ENCODE results near the gene LORICRIN.
"Not testable (repeated sequence)": the region's sequence is repeated elsewhere in the genome, so short reads cannot be mapped to it uniquely, and the experiment has no call there.

LORICRIN gene

GRCh38 chr1:153259387-153259786 is at the start of gene LORICRIN:
Gene LORICRIN (plus strand): TSS chr1:153259687. CDS start chr1:153260950, 1,263 bp downstream.
- DNase-seq = no peak

- no peak for DNase-seq
Observed at GRCh38 chr1:153210206-153210605, 49.3 kb upstream of the LORICRIN start.

- DNase-seq = no peak
Observed at GRCh38 chr1:153212201-153212600, 47.3 kb upstream of the LORICRIN start.

- DNase-seq = no peak
Observed at GRCh38 chr1:153213519-153213918, 46.0 kb upstream of the LORICRIN start.

- DNase-seq = no peak
Observed at GRCh38 chr1:153217212-153217611, 42.3 kb upstream of the LORICRIN start, which contains the start of gene PRR9. Gene PRR9 (plus strand): TSS chr1:153217584. CDS start chr1:153218145, 561 bp downstream.

GRCh38 chr1:153217744-153218416 is 41.6 kb upstream of the LORICRIN start:
- no peak for DNase-seq

GRCh38 chr1:153220606-153221303 is 38.7 kb upstream of the LORICRIN start:
- DNase-seq = no peak

- DNase-seq = peak; percentile 3
Observed at GRCh38 chr1:153223040-153223891, 36.2 kb upstream of the LORICRIN start.

- DNase-seq = no peak
Observed at GRCh38 chr1:153227810-153228209, 31.7 kb upstream of the LORICRIN start.

GRCh38 chr1:153228491-153228890 is 31.0 kb upstream of the LORICRIN start:
- DNase-seq = no peak

- not testable (repeated sequence) for DNase-seq
Observed at GRCh38 chr1:153229076-153229829, 30.2 kb upstream of the LORICRIN start.

- DNase-seq = no peak
Observed at GRCh38 chr1:153231363-153231762, 28.1 kb upstream of the LORICRIN start.

GRCh38 chr1:153231785-153232184 is 27.7 kb upstream of the LORICRIN start:
- DNase-seq = no peak

GRCh38 chr1:153232553-153232952 is 26.9 kb upstream of the LORICRIN start:
- DNase-seq = no peak

GRCh38 chr1:153233448-153233847 is 26.0 kb upstream of the LORICRIN start:
- no peak for DNase-seq

- DNase-seq = no peak
Observed at GRCh38 chr1:153238527-153238926, 21.0 kb upstream of the LORICRIN start.

GRCh38 chr1:153242160-153242559 is 17.3 kb upstream of the LORICRIN start:
- no peak for DNase-seq

- DNase-seq = no peak
Observed at GRCh38 chr1:153245466-153245865, 14.0 kb upstream of the LORICRIN start.

- no peak for DNase-seq
Observed at GRCh38 chr1:153246018-153246417, 13.5 kb upstream of the LORICRIN start.

GRCh38 chr1:153246825-153247224 is 12.7 kb upstream of the LORICRIN start:
- DNase-seq = no peak

- DNase-seq = no peak
Observed at GRCh38 chr1:153248176-153248879, 11.2 kb upstream of the LORICRIN start.

- DNase-seq = no peak
Observed at GRCh38 chr1:153250166-153250565, 9.3 kb upstream of the LORICRIN start.
